ENCODE data around the gene SH2D3A. TPM values are rescaled to one million over a fixed set of nuclear protein-coding genes. Genes with fewer than 3 reads are reported as not detected.

The SH2D3A gene
- total and polyA plus RNA-seq, 2 experiments from 2014 or later, result 14.8 to 19.6 TPM

- H3K36me3 ChIP-seq (replicated peaks; ENCODE audit: insufficient read depth, low read depth), result no peaks in the 10 kb centered on the region
- TF ChIP-seq CTCF (IDR thresholded peaks at IDR 0.05; ENCODE audit: poor library complexity), result no peak
- TF ChIP-seq EZH2 (IDR thresholded peaks at IDR 0.05; ENCODE audit: borderline replicate concordance), result no peak
- no peak for TF ChIP-seq EZH2phosphoT487 (IDR thresholded peaks at IDR 0.05; ENCODE audit: low read depth, severe bottlenecking, unreplicated experiment)
- peaks cover 3% of the 10 kb centered on the region for H3K4me1 ChIP-seq (ENCODE audit: insufficient read depth)
- H2AFZ ChIP-seq, result no peak overlapping the region
- H3K4me2 ChIP-seq, result no peak overlapping the region
- H4K20me1 ChIP-seq (ENCODE audit: insufficient read depth, poor library complexity, severe bottlenecking), result no peaks in the 10 kb centered on the region
- H3K79me2 ChIP-seq, result peaks cover 20% of the 10 kb centered on the region
- DNase-seq (ENCODE audit: low spot score), result no peak
- WGBS (ENCODE audit: low lambda C conversion rate, missing lambda C conversion rate), result 68% methylated on average over 4 of the region's 4 CpGs
- no peak overlapping the region for H3K4me3 ChIP-seq
- H3K27ac ChIP-seq, result no peak overlapping the region
- H3K27me3 ChIP-seq, result no peaks in the 10 kb centered on the region
- H3K9me3 ChIP-seq (ENCODE audit: low read depth), result no peaks in the 10 kb centered on the region
- H3K9me2 ChIP-seq (replicated peaks; ENCODE audit: insufficient read depth), result no peaks in the 10 kb centered on the region
Measured at GRCh38 chr19:6761053-6761676, 6.1 kb downstream of the SH2D3A start.

- no peaks in the 10 kb centered on the region for H3K9me3 ChIP-seq (ENCODE audit: low read depth)
- H3K27ac ChIP-seq, result no peak overlapping the region
- peaks cover 20% of the 10 kb centered on the region for H3K79me2 ChIP-seq
- no peak for DNase-seq (ENCODE audit: low spot score)
- TF ChIP-seq CTCF (IDR thresholded peaks at IDR 0.05; ENCODE audit: poor library complexity) (no peak), EZH2 (IDR thresholded peaks at IDR 0.05; ENCODE audit: borderline replicate concordance) (no peak), EZH2phosphoT487 (IDR thresholded peaks at IDR 0.05; ENCODE audit: low read depth, severe bottlenecking, unreplicated experiment) (no peak)
- H3K27me3 ChIP-seq, result no peaks in the 10 kb centered on the region
- no peaks in the 10 kb centered on the region for H4K20me1 ChIP-seq (ENCODE audit: insufficient read depth, poor library complexity, severe bottlenecking)
- peaks cover under 1% of the 10 kb centered on the region for H3K4me1 ChIP-seq (ENCODE audit: insufficient read depth)
- H3K4me3 ChIP-seq, result no peak overlapping the region
- WGBS (ENCODE audit: low lambda C conversion rate, missing lambda C conversion rate), result 99% methylated on average over 17 of the region's 17 CpGs
- no peaks in the 10 kb centered on the region for H3K9me2 ChIP-seq (replicated peaks; ENCODE audit: insufficient read depth)
- no peak overlapping the region for H2AFZ ChIP-seq
- H3K36me3 ChIP-seq (replicated peaks; ENCODE audit: insufficient read depth, low read depth), result no peaks in the 10 kb centered on the region
- H3K4me2 ChIP-seq, result no peak overlapping the region
Measured at GRCh38 chr19:6760606-6761005, 6.6 kb downstream of the SH2D3A start.

GRCh38 chr19:6754653-6755463 lies 12.4 kb downstream of the SH2D3A start:
- Histone ChIP-seq H3K9me2 (replicated peaks; ENCODE audit: insufficient read depth) (no peaks in the 10 kb centered on the region), H3K27me3 (no peaks in the 10 kb centered on the region), H3K27ac (no peak overlapping the region), H3K9me3 (ENCODE audit: low read depth) (no peaks in the 10 kb centered on the region), H4K20me1 (ENCODE audit: insufficient read depth, poor library complexity, severe bottlenecking) (no peaks in the 10 kb centered on the region), H3K4me1 (ENCODE audit: insufficient read depth) (peaks cover 8% of the 10 kb centered on the region), H3K4me3 (no peak overlapping the region), H2AFZ (no peak overlapping the region), H3K4me2 (no peak overlapping the region), H3K79me2 (no peaks in the 10 kb centered on the region), H3K36me3 (replicated peaks; ENCODE audit: insufficient read depth, low read depth) (no peaks in the 10 kb centered on the region)
- no peak for DNase-seq (ENCODE audit: low spot score)
- TF ChIP-seq EZH2 (IDR thresholded peaks at IDR 0.05; ENCODE audit: borderline replicate concordance) (no peak), CTCF (IDR thresholded peaks at IDR 0.05; ENCODE audit: poor library complexity) (no peak), EZH2phosphoT487 (IDR thresholded peaks at IDR 0.05; ENCODE audit: low read depth, severe bottlenecking, unreplicated experiment) (no peak)
- WGBS (ENCODE audit: low lambda C conversion rate, missing lambda C conversion rate), result 95% methylated on average over 22 of the region's 23 CpGs

Measured in hepatocyte (in vitro differentiated cells).